Activated CD4-positive, alpha-beta T cell treated with anti-CD3 and anti-CD28 coated beads for 48 hours (primary cell): ENCODE results near the gene OR1A2.
"Not testable (repeated sequence)": the region's sequence is repeated elsewhere in the genome, so short reads cannot be mapped to it uniquely, and the experiment has no call there.

Experiments
- DNase-seq: peaks from one replicate; pipeline ENCODE4 v3.0.0-alpha.2; 2020

OR1A2 gene, protein sequence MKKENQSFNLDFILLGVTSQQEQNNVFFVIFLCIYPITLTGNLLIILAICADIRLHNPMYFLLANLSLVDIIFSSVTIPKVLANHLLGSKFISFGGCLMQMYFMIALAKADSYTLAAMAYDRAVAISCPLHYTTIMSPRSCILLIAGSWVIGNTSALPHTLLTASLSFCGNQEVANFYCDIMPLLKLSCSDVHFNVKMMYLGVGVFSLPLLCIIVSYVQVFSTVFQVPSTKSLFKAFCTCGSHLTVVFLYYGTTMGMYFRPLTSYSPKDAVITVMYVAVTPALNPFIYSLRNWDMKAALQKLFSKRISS

GRCh38 chr17:3197219-3197618, at the start of gene OR1A2:
Gene OR1A2, plus strand, starts transcription at chr17:3197519. Its CDS starts 0 bp downstream, at chr17:3197519.
- DNase-seq: no peak

- DNase-seq: no peak
Measured at GRCh38 chr17:3157218-3157617, 40.1 kb upstream of the OR1A2 start.

DNA sequence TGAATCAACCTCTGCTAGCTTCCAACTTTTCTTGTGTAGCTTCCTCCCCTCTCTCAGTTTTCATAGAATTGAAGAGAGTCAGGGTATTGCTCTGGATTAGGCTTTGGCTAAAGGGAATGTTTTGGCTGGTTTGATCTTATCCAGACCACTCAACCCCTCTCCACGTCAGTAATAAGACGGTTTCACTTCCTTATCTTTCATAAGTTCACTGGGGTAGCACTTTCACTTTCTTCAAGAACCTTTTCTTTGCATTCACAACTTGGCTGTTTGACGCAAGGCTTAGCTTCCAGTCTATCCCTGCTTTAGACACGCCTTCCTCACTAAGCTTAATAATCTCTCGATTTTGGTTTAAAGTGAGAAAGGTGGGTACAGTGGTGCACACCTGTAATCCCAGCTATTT, 29.7 kb upstream of the OR1A2 start:
- DNase-seq: no peak

DNA sequence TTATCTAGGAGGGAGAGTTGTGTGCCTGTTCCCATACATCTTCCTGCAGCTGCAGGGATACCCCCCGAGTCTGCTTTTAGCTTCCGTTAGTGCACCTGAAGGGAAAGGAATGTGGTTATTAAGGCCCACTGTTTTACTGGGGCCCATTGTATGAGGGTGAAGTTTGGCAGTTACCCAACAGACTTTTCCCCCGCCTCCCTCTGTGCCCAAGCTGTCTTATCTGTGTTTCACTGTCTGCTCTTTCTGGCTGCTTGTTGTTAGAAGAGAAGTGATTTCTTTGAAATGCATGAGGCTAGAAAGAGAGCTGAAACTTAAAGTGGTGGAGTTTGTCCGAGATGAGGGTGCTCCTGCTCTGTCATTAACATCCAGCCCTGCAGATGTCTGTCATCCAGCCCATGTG, 7.4 kb upstream of the OR1A2 start:
- no peak for DNase-seq

DNA sequence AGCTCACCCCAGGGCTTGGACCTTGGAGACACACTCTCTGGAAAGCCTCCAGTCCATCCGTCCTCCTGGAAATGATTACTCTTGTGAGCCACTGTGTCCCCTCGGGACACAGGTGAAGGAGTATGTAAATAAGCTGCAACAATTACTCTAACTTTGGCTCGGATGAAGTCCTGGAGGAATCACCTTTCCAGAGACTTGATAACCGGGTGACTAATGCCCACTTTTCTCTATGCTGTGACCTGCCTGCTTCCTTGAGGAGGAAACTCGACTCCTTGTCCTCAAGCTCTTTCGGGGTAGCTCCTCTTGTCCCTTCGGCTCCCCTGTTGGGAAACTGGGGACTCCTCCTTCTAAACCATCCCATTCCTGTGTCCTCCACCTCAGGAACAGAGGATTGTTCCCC, 10.0 kb downstream of the OR1A2 start, which contains the start of gene OR1A1:
Gene OR1A1, plus strand, starts transcription at position 301 of the 400 bp plus-strand sequence. CDS start 7,954 bp downstream, outside the sequence.
- DNase-seq: no peak

DNA sequence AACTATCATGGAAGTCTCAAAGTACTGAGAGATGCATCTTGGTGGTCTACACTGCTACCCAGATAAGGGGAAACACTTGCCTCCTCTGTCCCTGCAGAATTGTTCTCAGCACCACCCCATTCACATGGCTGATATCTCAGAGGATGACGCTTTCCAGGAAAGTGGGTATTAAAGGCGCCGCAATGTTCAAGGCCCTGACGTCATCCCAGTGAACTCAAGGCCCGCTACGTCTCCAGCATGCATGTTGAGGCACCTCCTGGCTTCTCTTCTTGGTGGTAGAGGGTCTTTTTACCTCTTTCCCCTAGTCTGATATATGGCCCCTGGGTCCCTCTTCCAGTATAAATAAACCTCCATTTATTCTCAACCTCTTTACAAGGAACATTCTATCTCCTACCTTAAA, 11.2 kb downstream of the OR1A2 start:
- no peak for DNase-seq

- no peak for DNase-seq
Measured at GRCh38 chr17:3213001-3213400, 15.7 kb downstream of the OR1A2 start.

GRCh38 chr17:3213587-3213986, 16.3 kb downstream of the OR1A2 start:
- no peak for DNase-seq

- DNase-seq: not testable (repeated sequence)
Measured at GRCh38 chr17:3219978-3220377, 22.7 kb downstream of the OR1A2 start.

DNA sequence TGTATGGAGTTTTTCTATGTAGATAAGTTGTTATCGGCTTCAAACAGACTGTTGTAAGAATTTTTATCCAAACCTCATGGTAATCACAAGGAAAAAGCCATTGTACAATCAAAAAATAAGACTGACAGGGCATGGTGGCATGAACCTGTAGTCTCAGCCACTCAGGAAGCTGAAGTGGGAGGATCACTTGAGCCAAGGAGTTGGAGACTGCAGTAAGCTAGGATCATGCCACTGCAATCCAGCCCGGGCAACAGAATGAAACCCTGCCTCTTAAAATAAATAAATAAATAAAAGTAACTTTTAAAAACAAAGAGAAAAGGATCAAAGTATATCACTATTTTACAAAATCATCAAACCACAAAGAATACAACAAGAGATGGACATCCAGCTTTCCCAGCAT, 24.5 kb downstream of the OR1A2 start:
- no peak for DNase-seq

GRCh38 chr17:3222505-3222904, 25.2 kb downstream of the OR1A2 start:
- DNase-seq: no peak

GRCh38 chr17:3224721-3225352, 27.5 kb downstream of the OR1A2 start:
- DNase-seq: not testable (repeated sequence)

- not testable (repeated sequence) for DNase-seq
Measured at GRCh38 chr17:3232300-3232699, 35.0 kb downstream of the OR1A2 start.

DNA sequence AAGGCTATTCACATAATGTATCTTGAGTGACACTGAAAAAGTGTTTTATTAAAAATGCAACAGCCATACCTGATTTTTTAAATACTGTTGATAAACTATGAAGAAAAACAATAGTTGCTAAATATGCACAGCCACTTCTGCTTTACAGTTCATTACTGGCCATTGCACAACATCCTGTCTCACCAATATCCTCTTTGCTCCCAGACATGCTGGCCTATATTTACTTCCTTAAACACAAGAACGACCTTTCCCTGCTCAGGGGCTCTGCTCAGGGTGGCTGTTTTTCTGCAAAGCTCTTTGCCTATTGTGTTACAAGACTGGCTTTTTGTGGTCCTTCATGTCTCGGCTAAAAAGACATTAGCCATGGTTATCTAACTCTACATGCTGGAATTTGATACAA, 41.4 kb downstream of the OR1A2 start:
- not testable (repeated sequence) for DNase-seq

DNA sequence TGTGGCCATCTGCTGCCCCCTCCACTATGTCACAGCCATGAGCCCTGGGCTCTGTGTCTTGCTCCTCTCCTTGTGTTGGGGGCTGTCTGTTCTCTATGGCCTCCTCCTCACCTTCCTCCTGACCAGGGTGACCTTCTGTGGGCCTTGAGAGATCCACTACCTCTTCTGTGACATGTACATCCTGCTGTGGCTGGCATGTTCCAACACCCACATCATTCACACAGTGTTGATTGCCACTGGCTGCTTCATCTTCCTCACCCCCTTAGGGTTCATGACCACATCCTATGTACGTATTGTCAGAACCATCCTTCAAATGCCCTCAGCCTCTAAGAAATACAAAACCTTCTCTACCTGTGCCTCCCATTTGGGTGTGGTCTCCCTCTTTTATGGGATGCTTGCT, 43.7 kb downstream of the OR1A2 start:
- not testable (repeated sequence) for DNase-seq

DNA sequence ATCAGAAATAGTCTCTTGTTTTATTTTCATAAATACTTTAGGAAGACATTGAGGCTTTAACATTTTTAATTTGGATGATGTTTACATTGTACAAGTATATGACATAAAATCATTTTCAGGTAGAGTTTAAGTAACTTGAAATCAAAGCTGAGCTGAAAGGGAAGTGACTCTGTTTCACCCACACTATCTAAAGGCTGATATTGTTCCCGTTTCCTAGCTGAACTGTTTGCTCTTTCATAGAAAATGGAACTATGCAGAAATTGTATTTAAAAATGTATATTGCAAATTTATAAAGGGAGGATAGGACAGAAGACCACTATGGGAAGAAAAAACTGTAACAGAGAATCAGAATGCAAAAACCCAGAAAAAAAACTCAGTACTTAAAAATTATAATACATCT, 47.5 kb downstream of the OR1A2 start:
- not testable (repeated sequence) for DNase-seq
